DND-41 (cell line): ENCODE data around the gene SHQ1.
A peak's percentile ranks its signal among the peaks of the same experiment; 100 is the strongest.

ENCODE experiments used
- ATAC-seq: fragments of 200-7000 bp; cut with Tn5 transposase; 3 replicates; pipeline ENCODE4 v1.9.1; 2021; ENCODE audit warnings: low read depth; ENCODE audit not compliant: insufficient read depth
- DNase-seq: peaks from one replicate; pipeline ENCODE4 v3.0.0-alpha.2; 2020
- H2AFZ ChIP-seq: 2 replicates; pipeline ENCODE4 v1.6.0; 2012; ENCODE audit warnings: low read depth, low read length
- H3K27ac ChIP-seq: 2 replicates; pipeline ENCODE4 v1.5.1; 2012; ENCODE audit warnings: low read length, inconsistent platforms
- H3K27me3 ChIP-seq: fragments of 200-600 bp; sonication (generic); 2 replicates; pipeline ENCODE4 v1.6.0; 2012; ENCODE audit warnings: low read length, mild to moderate bottlenecking, inconsistent platforms; ENCODE audit not compliant: insufficient read depth, poor library complexity
- H3K36me3 ChIP-seq: 2 replicates; pipeline ENCODE4 v1.5.1; 2012; ENCODE audit warnings: low read length, inconsistent platforms; ENCODE audit not compliant: insufficient read depth
- H3K4me1 ChIP-seq: 2 replicates; pipeline ENCODE4 v1.5.1; 2012; ENCODE audit warnings: mild to moderate bottlenecking, low read length; ENCODE audit not compliant: insufficient read depth
- H3K4me2 ChIP-seq: 2 replicates; pipeline ENCODE4 v1.6.0; 2012; ENCODE audit warnings: mild to moderate bottlenecking, moderate library complexity, low read length, inconsistent platforms; ENCODE audit not compliant: insufficient read depth
- H3K4me3 ChIP-seq, 2 experiments: fragments of 200-600 bp in 1 of 2; shearing (Covaris generic) in 1 of 2; 2 replicates each; pipeline ENCODE4 v1.5.1; 2012 to 2016; ENCODE audit warnings: inconsistent platforms in 2 of 2, low read length in 2 of 2, mild to moderate bottlenecking in 2 of 2, low read depth in 1 of 2, moderate library complexity in 1 of 2
- H3K79me2 ChIP-seq: 2 replicates; pipeline ENCODE4 v1.6.0; 2012; ENCODE audit warnings: low read length, inconsistent platforms; ENCODE audit not compliant: insufficient read depth
- H3K9ac ChIP-seq: 2 replicates; pipeline ENCODE4 v1.6.0; 2012; ENCODE audit warnings: low read depth, mild to moderate bottlenecking, inconsistent platforms, low read length, moderate library complexity
- H3K9me3 ChIP-seq: 2 replicates; pipeline ENCODE4 v1.5.1; 2012; ENCODE audit warnings: low read length, moderate library complexity, mild to moderate bottlenecking, inconsistent platforms; ENCODE audit not compliant: insufficient read depth, severe bottlenecking
- H4K20me1 ChIP-seq: 2 replicates; pipeline ENCODE4 v1.6.0; 2012; ENCODE audit warnings: low read length; ENCODE audit not compliant: insufficient read depth
- CTCF ChIP-seq: IDR thresholded peaks from 2 replicates; pipeline ENCODE4 v1.5.1; 2012; ENCODE audit warnings: borderline replicate concordance, low read length, moderate library complexity, mild to moderate bottlenecking; ENCODE audit not compliant: poor library complexity, severe bottlenecking; ENCODE audit errors: extremely low read depth
- EZH2 ChIP-seq: IDR thresholded peaks from 3 replicates; pipeline ENCODE4 v1.6.1; 2012; ENCODE audit warnings: borderline replicate concordance, low read depth, mild to moderate bottlenecking, moderate library complexity, low read length, inconsistent platforms; ENCODE audit not compliant: severe bottlenecking

The SHQ1 gene

GRCh38 chr3:72836923-72837322 is 11.3 kb downstream of the SHQ1 start:
- Histone ChIP-seq H3K9me3 (no peaks in the 10 kb centered on the region), H4K20me1 (peaks cover 6% of the 10 kb centered on the region; the same call in 1 of the 2 replicates), H3K27ac (no peak overlapping the region), H3K4me1 (no peaks in the 10 kb centered on the region), H3K79me2 (peaks cover 66% of the 10 kb centered on the region), H3K36me3 (peaks cover 92% of the 10 kb centered on the region), H3K4me2 (no peak overlapping the region), H2AFZ (no peak overlapping the region), H3K27me3 (no peaks in the 10 kb centered on the region), H3K9ac (no peak overlapping the region), H3K4me3 (no peak overlapping the region)
- no peak for ATAC-seq
- no peak for TF ChIP-seq EZH2
- no peak for TF ChIP-seq CTCF
- no peak for DNase-seq

DNA sequence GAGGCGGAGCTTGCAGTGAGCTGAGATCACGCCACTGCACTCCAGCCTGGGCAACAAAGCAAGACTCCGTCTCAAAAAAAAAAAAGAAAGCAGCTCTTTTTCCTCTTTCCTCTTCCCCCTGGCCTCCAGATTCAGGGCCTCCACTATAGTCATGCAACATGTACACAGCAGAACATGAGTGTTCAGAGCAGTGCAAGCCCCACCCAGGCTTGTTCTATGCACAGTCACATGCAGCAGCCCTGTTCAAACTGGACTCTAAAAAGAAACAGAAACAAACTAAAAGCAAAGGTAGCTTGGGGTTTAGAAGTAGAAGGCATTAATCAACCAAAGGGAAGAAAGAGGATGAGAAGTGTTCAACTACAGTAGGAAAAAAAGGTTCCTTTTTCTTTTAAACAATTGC is 11.8 kb downstream of the SHQ1 start:
- Histone ChIP-seq H3K9me3 (no peaks in the 10 kb centered on the region), H3K4me1 (no peaks in the 10 kb centered on the region), H3K27ac (no peak overlapping the region; the same call in 1 of the 2 replicates), H4K20me1 (peaks cover 6% of the 10 kb centered on the region; the same call in 1 of the 2 replicates), H3K36me3 (peaks cover 92% of the 10 kb centered on the region), H3K4me3 (no peak overlapping the region), H3K9ac (no peak overlapping the region), H3K4me2 (no peak overlapping the region), H2AFZ (no peak overlapping the region), H3K79me2 (peaks cover 61% of the 10 kb centered on the region), H3K27me3 (no peaks in the 10 kb centered on the region)
- peak; percentile 37; the same call in 1 of the 3 replicates for ATAC-seq
- no peak for DNase-seq
- no peak for TF ChIP-seq CTCF
- no peak for TF ChIP-seq EZH2

DNA sequence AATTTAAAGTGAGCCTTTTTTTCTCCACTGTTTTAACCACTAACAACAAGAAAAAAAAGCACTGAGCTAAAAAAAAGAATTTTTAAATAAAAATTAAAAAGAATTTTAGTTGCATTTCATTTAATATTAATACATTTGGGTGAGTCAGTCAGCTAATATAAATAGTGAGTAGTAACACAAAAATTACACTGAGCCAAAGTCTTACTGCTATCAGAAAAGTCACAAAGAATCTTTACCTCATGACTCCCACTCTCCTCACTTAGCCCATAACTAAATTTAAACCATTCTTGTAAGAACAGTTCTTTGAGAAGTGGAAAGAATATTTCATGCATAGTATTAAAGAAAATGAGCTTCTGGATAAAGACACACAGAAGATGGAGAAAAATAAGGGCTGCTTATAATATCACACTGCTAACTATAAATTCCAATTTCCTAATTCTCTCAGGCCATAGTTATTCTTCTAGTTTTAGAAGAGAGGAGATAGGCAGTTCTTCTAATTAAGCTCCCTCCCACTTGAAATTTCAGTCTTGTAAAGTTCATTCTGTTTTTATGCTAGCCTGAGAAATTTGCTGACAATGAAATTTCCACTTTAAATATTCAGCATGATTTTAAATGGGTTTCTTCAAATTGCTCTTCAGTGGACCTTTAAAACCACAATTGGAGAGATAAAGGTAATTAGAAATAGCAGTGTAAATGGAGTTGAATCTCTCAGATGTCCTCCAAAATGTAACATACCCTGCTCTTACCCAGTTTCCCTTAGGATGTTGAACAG is 17.6 kb downstream of the SHQ1 start:
- H3K9ac ChIP-seq = no peak overlapping the region
- TF ChIP-seq EZH2 (no peak), CTCF (no peak)
- ATAC-seq = no peak
- H3K9me3 ChIP-seq = no peaks in the 10 kb centered on the region
- H4K20me1 ChIP-seq = peaks cover 8% of the 10 kb centered on the region; the same call in 1 of the 2 replicates
- no peaks in the 10 kb centered on the region for H3K27me3 ChIP-seq
- no peak overlapping the region for H3K4me3 ChIP-seq
- H3K36me3 ChIP-seq = peaks cover 89% of the 10 kb centered on the region
- no peak overlapping the region for H2AFZ ChIP-seq
- no peaks in the 10 kb centered on the region for H3K4me1 ChIP-seq
- DNase-seq = no peak
- H3K4me2 ChIP-seq = no peak overlapping the region
- H3K27ac ChIP-seq = no peak overlapping the region
- peaks cover 51% of the 10 kb centered on the region for H3K79me2 ChIP-seq
